ENCODE data around the gene CSMD2.

DNA sequence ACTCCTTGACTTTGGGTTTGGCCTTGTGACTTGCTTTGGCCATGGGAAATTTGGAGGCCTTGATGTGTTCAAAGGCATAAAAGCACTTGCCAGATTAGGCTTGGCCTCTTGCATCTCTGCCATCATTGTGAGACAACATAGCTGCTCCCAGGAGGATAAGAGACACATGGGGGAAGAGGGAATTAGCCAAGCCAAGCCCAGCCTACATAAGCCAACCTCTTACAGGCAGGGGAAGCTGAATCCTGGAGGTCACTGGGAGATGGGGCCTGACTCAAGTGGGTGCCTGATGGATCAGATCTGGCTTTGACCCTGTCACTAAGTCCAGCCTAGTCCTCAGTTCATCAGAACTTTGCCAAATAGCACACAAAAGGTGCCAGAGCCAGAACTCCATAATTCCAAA, 338.7 kb downstream of the CSMD2 start:
- TF ChIP-seq CTCF (conservative IDR thresholded peaks at IDR 0.05; ENCODE audit: low read length): no peak
- no peak for TF ChIP-seq EZH2phosphoT487 (IDR thresholded peaks at IDR 0.05; ENCODE audit: borderline replicate concordance, low read depth, low read length)
